IMR-90 (cell line): ENCODE results near the gene ENTREP3. TPM values are rescaled to one million over a fixed set of nuclear protein-coding genes. Genes with fewer than 3 reads are reported as not detected.

ENCODE experiments used
- ATAC-seq: fragments of 200-7000 bp; cut with Tn5 transposase; 2 replicates; pipeline ENCODE4 v1.9.1; 2020; ENCODE audit warnings: low read depth, mild to moderate bottlenecking, moderate library complexity
- BruUV-seq: library from RNA; stranded (reverse); fragments of 400-500 nt; replicated peaks from 2 replicates; lab custom pipeline; 2021; lab: Mats Ljungman, UMichigan
- CTCF ChIA-PET: fragments of 300-600 bp; formaldehyde crosslinking; extraction: SDS; loops from one replicate; lab custom pipeline; 2021; ENCODE audit warnings: antibody characterized with exemption; lab: Yijun Ruan, JAX
- POLR2A ChIA-PET: fragments of 300-600 bp; sonication (Branson Sonifier 250); formaldehyde crosslinking; loops from one replicate; lab custom pipeline; 2022; ENCODE audit warnings: antibody characterized with exemption; ENCODE audit not compliant: unreplicated experiment; lab: Charles Lee
- DNase-seq: peaks from one replicate; pipeline ENCODE4 v3.0.0; 2013
- H2AFZ ChIP-seq: replicated peaks from 2 replicates; pipeline ENCODE3; 2013; ENCODE audit warnings: low read length, mild to moderate bottlenecking; ENCODE audit not compliant: poor library complexity
- H2AK5ac ChIP-seq: 2 replicates; pipeline ENCODE4 v1.6.1; 2013; ENCODE audit warnings: low read depth, low read length, inconsistent platforms
- H2AK9ac ChIP-seq: replicated peaks from 2 replicates; pipeline ENCODE3; 2013; ENCODE audit warnings: mild to moderate bottlenecking, low read depth, low read length, moderate library complexity; ENCODE audit not compliant: poor library complexity
- H2BK120ac ChIP-seq: 2 replicates; pipeline ENCODE4 v1.6.1; 2013; ENCODE audit warnings: low read depth, low read length, inconsistent platforms
- H2BK15ac ChIP-seq: 3 replicates; pipeline ENCODE4 v1.6.1; 2013; ENCODE audit warnings: low read depth, low read length, inconsistent platforms
- H2BK20ac ChIP-seq: 2 replicates; pipeline ENCODE4 v1.6.1; 2013; ENCODE audit warnings: low read depth, mild to moderate bottlenecking, inconsistent platforms, low read length, moderate library complexity
- H2BK5ac ChIP-seq: 2 replicates; pipeline ENCODE4 v1.6.1; 2013; ENCODE audit warnings: mild to moderate bottlenecking, low read depth, low read length, inconsistent platforms; ENCODE audit not compliant: poor library complexity, severe bottlenecking
- H3K14ac ChIP-seq: replicated peaks from 2 replicates; pipeline ENCODE4 v1.6.1; 2013; ENCODE audit warnings: low read depth, low read length, inconsistent platforms
- H3K18ac ChIP-seq: 2 replicates; pipeline ENCODE4 v1.6.1; 2013; ENCODE audit warnings: low read depth, low read length, control low read depth
- H3K23ac ChIP-seq: 2 replicates; pipeline ENCODE4 v1.6.1; 2013; ENCODE audit warnings: low read depth, low read length, inconsistent platforms
- H3K27ac ChIP-seq: 2 replicates; pipeline ENCODE4 v1.5.1; 2013; ENCODE audit warnings: mild to moderate bottlenecking, control low read depth, low read length; ENCODE audit not compliant: insufficient read depth
- H3K27me3 ChIP-seq: 2 replicates; pipeline ENCODE4 v1.6.1; 2013; ENCODE audit warnings: low read length; ENCODE audit not compliant: control insufficient read depth, insufficient read depth
- H3K36me3 ChIP-seq: 2 replicates; pipeline ENCODE4 v1.6.1; 2013; ENCODE audit warnings: low read length, mixed read lengths; ENCODE audit not compliant: control insufficient read depth, insufficient read depth
- H3K4ac ChIP-seq: 2 replicates; pipeline ENCODE4 v1.6.1; 2013; ENCODE audit warnings: low read depth, low read length, inconsistent platforms
- H3K4me1 ChIP-seq: 2 replicates; pipeline ENCODE4 v1.6.1; 2013; ENCODE audit warnings: low read length, mixed read lengths; ENCODE audit not compliant: control insufficient read depth, insufficient read depth
- H3K4me2 ChIP-seq: 2 replicates; pipeline ENCODE4 v1.6.1; 2013; ENCODE audit warnings: low read depth, mild to moderate bottlenecking, control low read depth, low read length, moderate library complexity
- H3K4me3 ChIP-seq: 2 replicates; pipeline ENCODE4 v1.5.1; 2013; ENCODE audit warnings: low read depth, mild to moderate bottlenecking, control low read depth, low read length, moderate library complexity; ENCODE audit not compliant: insufficient read depth
- H3K56ac ChIP-seq: 2 replicates; pipeline ENCODE4 v1.6.1; 2013; ENCODE audit warnings: low read length, inconsistent platforms; ENCODE audit not compliant: insufficient read depth; ENCODE audit errors: extremely low read depth
- H3K79me1 ChIP-seq, 2 experiments: 2 replicates each; pipeline ENCODE4 v1.6.1; 2013; ENCODE audit warnings: low read length in 2 of 2, inconsistent platforms in 1 of 2, low read depth in 1 of 2
- H3K9ac ChIP-seq: 2 replicates; pipeline ENCODE4 v1.6.1; 2013; ENCODE audit warnings: low read depth, low read length, control low read depth
- H3K9me1 ChIP-seq: 2 replicates; pipeline ENCODE4 v1.6.1; 2013; ENCODE audit warnings: low read length, inconsistent platforms; ENCODE audit not compliant: insufficient read depth
- H3K9me3 ChIP-seq: 2 replicates; pipeline ENCODE4 v1.6.1; 2013; ENCODE audit warnings: low read length; ENCODE audit not compliant: control insufficient read depth, insufficient read depth
- H4K20me1 ChIP-seq: 2 replicates; pipeline ENCODE4 v1.6.1; 2013; ENCODE audit warnings: low read length, inconsistent platforms; ENCODE audit not compliant: insufficient read depth
- H4K5ac ChIP-seq: 2 replicates; pipeline ENCODE4 v1.6.1; 2013; ENCODE audit warnings: mild to moderate bottlenecking, low read depth, low read length, control low read depth
- H4K8ac ChIP-seq, 2 experiments: 2 replicates each; pipeline ENCODE4 v1.6.1; 2013; ENCODE audit warnings: low read depth in 2 of 2, low read length in 2 of 2, control low read depth in 1 of 2, inconsistent platforms in 1 of 2
- H4K91ac ChIP-seq: 2 replicates; pipeline ENCODE4 v1.6.1; 2013; ENCODE audit warnings: low read depth, low read length, inconsistent platforms; ENCODE audit not compliant: insufficient read depth
- CEBPB ChIP-seq: IDR thresholded peaks from 2 replicates; pipeline ENCODE4 v1.6.1; 2012; ENCODE audit warnings: low read depth, low read length, improper control_type of control experiment
- MXI1 ChIP-seq: IDR thresholded peaks from 2 replicates; pipeline ENCODE4 v1.6.1; 2012; ENCODE audit warnings: low read depth, mild to moderate bottlenecking, low read length, moderate library complexity, borderline replicate concordance
- RFX5 ChIP-seq: IDR thresholded peaks from 2 replicates; pipeline ENCODE4 v1.8.0; 2012; ENCODE audit warnings: low read depth, mild to moderate bottlenecking, low read length, moderate library complexity
- WGBS, 2 experiments: methylation state at CpG; one replicate each; pipeline versions ENCODE4 v1.1.5 to v1.1.7; 2013; ENCODE audit warnings: missing lambda C conversion rate in 2 of 2; ENCODE audit not compliant: insufficient read length in 1 of 2; ENCODE audit errors: extremely low coverage in 2 of 2; 5-methylcytosine and 5-hydroxymethylcytosine counted together
- dilution Hi-C: fragments of 300-500 bp; cut with HindIII; formaldehyde crosslinking; loops from one replicate; pipeline ENCODE4 v1.14.3; 2018; ENCODE audit warnings: low sequenced_read_pairs; ENCODE audit not compliant: unreplicated experiment
- in situ Hi-C: fragments of 300-500 bp; cut with MboI; formaldehyde crosslinking; loops from 3 replicates; pipeline ENCODE4 v1.14.3; 2019; ENCODE audit warnings: low sequenced_read_pairs, inconsistent platforms, mixed read lengths
- intact Hi-C: fragments of 100-400 bp; cut with micrococcal nuclease; formaldehyde crosslinking; loops from 2 replicates; pipeline ENCODE4 v1.10.0; 2022
- polyA plus RNA-seq, 3 experiments: library from polyadenylated mRNA; depleted of rRNA; stranded (reverse); fragments of >200 nt; gene quantifications; 2 replicates each; pipeline ENCODE4 v1.2.3, GENCODE V29; 2012; ENCODE audit warnings: low replicate concordance in 1 of 3
- total RNA-seq: library from RNA; depleted of rRNA; stranded (reverse); fragments of >200 nt; gene quantifications from 2 replicates; pipeline ENCODE4 v1.2.3, GENCODE V29; 2012

The ENTREP3 gene
- total and polyA plus RNA-seq, 2 of the 4 experiments (the other 2 are of a cell fraction): 1.4 to 23.8 TPM

- Histone ChIP-seq H3K56ac (no peak overlapping the region), H2BK20ac (no peak overlapping the region), H3K23ac (no peak overlapping the region), H4K20me1 (no peaks in the 10 kb centered on the region), H2BK120ac (no peak overlapping the region), H3K9me1 (peaks cover 7% of the 10 kb centered on the region), H4K5ac (peak overlapping the region; percentile 76), H3K14ac (peak overlapping the region; percentile 43; the same call in 1 of the 2 replicates), H3K27me3 (no peaks in the 10 kb centered on the region), H4K91ac (peak overlapping the region; percentile 80), H3K9ac (peak overlapping the region; percentile 46), H2BK15ac (no peak overlapping the region), H4K8ac (peak overlapping the region; percentile 16 to 99; a peak in 3 of 4 replicates), H3K79me1 (peaks cover 23 to 55% of the 10 kb centered on the region in 2 experiments), H2BK5ac (peak overlapping the region; percentile 41), H3K4me2 (peak overlapping the region; percentile 82), H2AFZ (peak overlapping the region; percentile 98), H3K4me3 (peak overlapping the region; percentile 71; the same call in 1 of the 2 replicates), H2AK9ac (peak overlapping the region; percentile 99), H3K4ac (peak overlapping the region; percentile 99), H3K4me1 (peaks cover 16% of the 10 kb centered on the region), H3K9me3 (no peaks in the 10 kb centered on the region), H3K27ac (peak overlapping the region; percentile 86), H3K36me3 (peaks cover 14% of the 10 kb centered on the region), H2AK5ac (peak overlapping the region; percentile 87), H3K18ac (no peak overlapping the region)
- WGBS, 2 experiments: 87% methylated on average over 10 of the region's 20 CpGs; no CpG with 5 or more reads in 1 of the 2 experiments
- TF ChIP-seq CEBPB (no peak), RFX5 (no peak), MXI1 (no peak)
- ATAC-seq: peak; percentile 0; the same call in 1 of the 2 replicates
- in situ Hi-C loops: no loop called here
- intact Hi-C loops: no loop called here
- ChIA-PET POLR2A (no interaction called here), CTCF (no interaction called here)
- dilution Hi-C loops: no loop called here
- no TSS peak for BruUV-seq
- DNase-seq: no peak
These were observed 972 bp upstream of the ENTREP3 start for GRCh38 chr1:155256058-155256852.
